ENCODE results near the gene SOCS7. TPM values are rescaled to one million over a fixed set of nuclear protein-coding genes. Genes with fewer than 3 reads are reported as not detected.
A peak's percentile ranks its signal among the peaks of the same experiment; 100 is the strongest.

The SOCS7 gene
- total RNA-seq, 2 experiments from 2014 or later: 18.0 to 18.9 TPM

DNA sequence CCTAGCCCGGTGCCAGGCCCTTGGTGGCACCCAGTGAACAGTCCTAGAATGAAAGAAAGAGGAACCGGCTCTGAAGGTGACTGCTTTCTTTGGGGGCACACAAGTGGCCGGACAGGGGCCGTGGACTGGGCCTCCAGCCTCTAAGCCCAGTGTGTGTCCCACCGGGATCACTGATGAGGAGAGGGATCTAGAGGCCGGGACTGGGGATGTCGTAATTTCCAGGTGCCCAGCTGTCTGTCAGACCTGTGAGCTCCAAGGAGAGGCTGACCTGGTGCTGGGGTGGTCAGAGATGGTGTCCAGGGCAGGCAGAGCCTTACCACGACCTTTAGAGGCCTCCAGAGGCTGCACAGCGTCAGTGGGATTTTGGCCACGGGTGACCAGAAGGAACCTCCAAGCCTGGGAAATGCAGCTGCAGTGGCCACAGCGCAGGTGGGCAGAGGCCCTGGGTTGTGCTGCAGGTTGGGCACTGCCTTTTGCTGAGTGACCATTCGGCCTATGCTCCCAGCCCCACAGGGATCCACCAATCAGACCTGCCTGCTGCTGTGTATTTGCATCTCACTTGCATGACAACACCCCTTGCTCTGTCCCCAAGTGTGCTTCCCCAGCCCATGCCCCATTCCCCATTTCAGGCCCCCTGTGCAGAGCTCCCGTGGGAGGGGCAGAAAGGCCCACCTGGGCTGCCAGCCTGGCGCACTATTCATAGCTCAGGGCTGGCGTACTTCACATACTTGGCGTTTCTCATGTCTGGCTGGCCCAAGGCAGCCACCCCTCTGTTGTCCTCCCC, 89.2 kb downstream of the SOCS7 start:
- Mint-ChIP-seq H3K27me3 (no peaks in the 10 kb centered on the region), H3K4me1 (ENCODE audit: low read depth) (peaks cover 6% of the 10 kb centered on the region), H3K36me3 (ENCODE audit: low read depth) (no peaks in the 10 kb centered on the region), H3K9me3 (no peaks in the 10 kb centered on the region), H3K4me3 (no peak overlapping the region), H3K27ac (no peak overlapping the region)
- no peak for ATAC-seq
- ChIA-PET POLR2A (no interaction called here), CTCF (interaction anchor here (2.1 kb wide), 1 partner anchor 26 kb away, joined by 5 read pairs; no protein-coding TSS in a partner anchor)
- TF ChIP-seq, protein P1, sequence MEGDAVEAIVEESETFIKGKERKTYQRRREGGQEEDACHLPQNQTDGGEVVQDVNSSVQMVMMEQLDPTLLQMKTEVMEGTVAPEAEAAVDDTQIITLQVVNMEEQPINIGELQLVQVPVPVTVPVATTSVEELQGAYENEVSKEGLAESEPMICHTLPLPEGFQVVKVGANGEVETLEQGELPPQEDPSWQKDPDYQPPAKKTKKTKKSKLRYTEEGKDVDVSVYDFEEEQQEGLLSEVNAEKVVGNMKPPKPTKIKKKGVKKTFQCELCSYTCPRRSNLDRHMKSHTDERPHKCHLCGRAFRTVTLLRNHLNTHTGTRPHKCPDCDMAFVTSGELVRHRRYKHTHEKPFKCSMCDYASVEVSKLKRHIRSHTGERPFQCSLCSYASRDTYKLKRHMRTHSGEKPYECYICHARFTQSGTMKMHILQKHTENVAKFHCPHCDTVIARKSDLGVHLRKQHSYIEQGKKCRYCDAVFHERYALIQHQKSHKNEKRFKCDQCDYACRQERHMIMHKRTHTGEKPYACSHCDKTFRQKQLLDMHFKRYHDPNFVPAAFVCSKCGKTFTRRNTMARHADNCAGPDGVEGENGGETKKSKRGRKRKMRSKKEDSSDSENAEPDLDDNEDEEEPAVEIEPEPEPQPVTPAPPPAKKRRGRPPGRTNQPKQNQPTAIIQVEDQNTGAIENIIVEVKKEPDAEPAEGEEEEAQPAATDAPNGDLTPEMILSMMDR (IDR thresholded peaks at IDR 0.05): no peak
- intact Hi-C loops (cut with micrococcal nuclease): no loop called here
- no peak for DNase-seq

- no peak overlapping the region for H3K4me3 Mint-ChIP-seq
- TF ChIP-seq, protein P1 (IDR thresholded peaks at IDR 0.05): no peak
- CTCF ChIA-PET: interaction anchor here (2.1 kb wide), 1 partner anchor 27 kb away, joined by 5 read pairs; no protein-coding TSS in a partner anchor
- H3K4me1 Mint-ChIP-seq (ENCODE audit: low read depth): peaks cover 6% of the 10 kb centered on the region
- H3K27ac Mint-ChIP-seq: no peak overlapping the region
- POLR2A ChIA-PET: no interaction called here
- no peak for ATAC-seq
- no peaks in the 10 kb centered on the region for H3K9me3 Mint-ChIP-seq
- intact Hi-C loops (cut with micrococcal nuclease): no loop called here
- no peaks in the 10 kb centered on the region for H3K36me3 Mint-ChIP-seq (ENCODE audit: low read depth)
- no peaks in the 10 kb centered on the region for H3K27me3 Mint-ChIP-seq
- DNase-seq: no peak
Observed at GRCh38 chr17:38441429-38442061, 89.9 kb downstream of the SOCS7 start.

GRCh38 chr17:38442548-38442947, 90.9 kb downstream of the SOCS7 start:
- Mint-ChIP-seq H3K9me3 (no peaks in the 10 kb centered on the region), H3K27me3 (no peaks in the 10 kb centered on the region), H3K4me1 (ENCODE audit: low read depth) (peaks cover 6% of the 10 kb centered on the region), H3K4me3 (no peak overlapping the region), H3K36me3 (ENCODE audit: low read depth) (no peaks in the 10 kb centered on the region), H3K27ac (no peak overlapping the region)
- no peak for ATAC-seq
- TF ChIP-seq, protein P1 (IDR thresholded peaks at IDR 0.05): no peak
- ChIA-PET POLR2A (no interaction called here), CTCF (interaction anchor here (1.2 to 1.3 kb wide), 2 partner anchors 10 to 40 kb away, joined by 3 read pairs; no protein-coding TSS in a partner anchor)
- intact Hi-C loops (cut with micrococcal nuclease): no loop called here
- DNase-seq: no peak

GRCh38 chr17:38443356-38444031, 91.8 kb downstream of the SOCS7 start:
- Mint-ChIP-seq H3K27ac (no peak overlapping the region), H3K27me3 (no peaks in the 10 kb centered on the region), H3K36me3 (ENCODE audit: low read depth) (no peaks in the 10 kb centered on the region), H3K4me1 (ENCODE audit: low read depth) (peaks cover 6% of the 10 kb centered on the region), H3K9me3 (no peaks in the 10 kb centered on the region), H3K4me3 (no peak overlapping the region)
- DNase-seq (peak; percentile 33), ATAC-seq (peak; percentile 35)
- POLR2A ChIA-PET: interaction anchor here (0.8 kb wide), 1 partner anchor 217 kb away, joined by 4 read pairs; no protein-coding TSS in a partner anchor
- CTCF ChIA-PET: interaction anchor here (0.8 to 1.3 kb wide), 7 partner anchors 9 to 141 kb away, joined by 3 to 5 read pairs (median 3); no protein-coding TSS in a partner anchor
- TF ChIP-seq, protein P1 (IDR thresholded peaks at IDR 0.05): no peak
- intact Hi-C loops (cut with micrococcal nuclease): no loop called here
